ENCODE data around the gene MYMX.
"Not testable (repeated sequence)": the region's sequence is repeated elsewhere in the genome, so short reads cannot be mapped to it uniquely, and the experiment has no call there.

The MYMX gene

GRCh38 chr6:44188819-44189218, 27.9 kb upstream of the MYMX start:
- H3K4me3 ChIP-seq (ENCODE audit: control insufficient read depth, low read depth, low read length), result no peak overlapping the region
- no peak for TF ChIP-seq CTCF (conservative IDR thresholded peaks at IDR 0.05; ENCODE audit: control insufficient read depth, insufficient read depth, low read depth, low read length)

DNA sequence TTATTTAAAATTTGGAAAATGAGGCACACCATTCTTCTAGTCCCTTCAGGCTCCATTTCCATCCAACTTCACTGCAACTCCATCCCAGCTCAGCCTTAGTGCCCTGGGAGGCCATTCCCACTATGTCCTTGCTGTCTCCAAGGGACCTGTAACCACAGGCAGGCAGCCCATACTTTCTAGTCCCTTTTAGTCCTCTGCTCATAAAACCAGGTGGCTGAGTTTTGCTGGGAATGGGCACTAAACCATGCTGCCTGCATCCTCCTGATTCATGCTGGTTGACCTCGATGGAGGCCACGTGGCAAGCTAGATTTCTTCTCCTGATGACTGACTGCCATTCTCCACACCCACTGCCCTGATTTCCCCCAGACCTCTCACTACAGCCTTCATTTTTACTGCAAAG, 27.5 kb upstream of the MYMX start:
- TF ChIP-seq CTCF (conservative IDR thresholded peaks at IDR 0.05; ENCODE audit: control insufficient read depth, insufficient read depth, low read depth, low read length), result no peak
- DNase-seq (ENCODE audit: low read depth), result no peak
- H3K4me3 ChIP-seq (ENCODE audit: control insufficient read depth, low read depth, low read length), result no peak overlapping the region

More at GRCh38 chr6:44188819-44189218, 27.9 kb upstream of the MYMX start:
- no peak for DNase-seq (ENCODE audit: low read depth)

DNA sequence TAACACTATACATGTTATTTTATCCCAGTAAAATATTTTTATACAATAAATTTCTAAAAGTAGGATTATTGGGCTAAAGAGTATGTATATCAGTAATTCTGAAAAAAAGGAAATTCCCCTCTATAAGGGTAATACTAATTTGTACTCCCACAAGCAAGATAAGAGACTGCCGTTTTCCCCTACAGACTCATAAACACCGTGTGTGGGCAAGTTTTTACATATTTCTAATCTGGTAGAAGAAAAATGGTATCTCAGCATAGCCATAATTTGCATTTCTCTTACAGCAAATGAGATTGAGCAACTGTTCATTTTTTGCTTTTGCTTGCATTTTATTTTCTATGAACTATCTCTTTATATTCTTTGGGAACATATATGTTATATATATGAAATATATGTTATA, 26.0 kb upstream of the MYMX start:
- DNase-seq (ENCODE audit: low read depth), result no peak
- TF ChIP-seq CTCF (conservative IDR thresholded peaks at IDR 0.05; ENCODE audit: control insufficient read depth, insufficient read depth, low read depth, low read length), result no peak
- H3K4me3 ChIP-seq (ENCODE audit: control insufficient read depth, low read depth, low read length), result no peak overlapping the region

GRCh38 chr6:44192428-44193041, 24.2 kb upstream of the MYMX start:
- H3K4me3 ChIP-seq (ENCODE audit: control insufficient read depth, low read depth, low read length), result no peak overlapping the region
- no peak for TF ChIP-seq CTCF (conservative IDR thresholded peaks at IDR 0.05; ENCODE audit: control insufficient read depth, insufficient read depth, low read depth, low read length)
- DNase-seq (ENCODE audit: low read depth), result no peak

GRCh38 chr6:44193307-44193910, 23.3 kb upstream of the MYMX start:
- TF ChIP-seq CTCF (conservative IDR thresholded peaks at IDR 0.05; ENCODE audit: control insufficient read depth, insufficient read depth, low read depth, low read length), result no peak
- DNase-seq (ENCODE audit: low read depth), result no peak
- H3K4me3 ChIP-seq (ENCODE audit: control insufficient read depth, low read depth, low read length), result no peak overlapping the region

DNA sequence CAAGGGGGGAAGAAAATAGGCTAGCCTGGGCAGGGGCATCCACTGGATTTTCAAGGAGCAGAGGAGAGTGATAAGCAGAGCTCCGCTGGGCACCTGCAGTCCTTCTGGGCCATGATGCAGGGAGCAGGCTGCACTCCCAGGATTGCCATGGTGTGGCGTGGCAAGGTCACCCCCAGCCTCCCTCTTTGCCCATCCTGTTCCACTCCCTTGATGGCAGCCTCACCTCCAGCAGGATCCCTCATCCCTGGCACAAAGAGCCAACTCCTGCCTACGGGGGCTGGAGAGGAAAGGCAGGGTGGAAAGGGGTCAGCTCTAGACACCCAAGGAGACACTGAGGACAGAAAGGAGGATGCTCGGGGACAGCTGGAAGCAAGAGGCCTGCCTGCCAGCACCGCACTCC, 22.4 kb upstream of the MYMX start:
- H3K4me3 ChIP-seq (ENCODE audit: control insufficient read depth, low read depth, low read length), result no peak overlapping the region
- TF ChIP-seq CTCF (conservative IDR thresholded peaks at IDR 0.05; ENCODE audit: control insufficient read depth, insufficient read depth, low read depth, low read length), result no peak
- no peak for DNase-seq (ENCODE audit: low read depth)

DNA sequence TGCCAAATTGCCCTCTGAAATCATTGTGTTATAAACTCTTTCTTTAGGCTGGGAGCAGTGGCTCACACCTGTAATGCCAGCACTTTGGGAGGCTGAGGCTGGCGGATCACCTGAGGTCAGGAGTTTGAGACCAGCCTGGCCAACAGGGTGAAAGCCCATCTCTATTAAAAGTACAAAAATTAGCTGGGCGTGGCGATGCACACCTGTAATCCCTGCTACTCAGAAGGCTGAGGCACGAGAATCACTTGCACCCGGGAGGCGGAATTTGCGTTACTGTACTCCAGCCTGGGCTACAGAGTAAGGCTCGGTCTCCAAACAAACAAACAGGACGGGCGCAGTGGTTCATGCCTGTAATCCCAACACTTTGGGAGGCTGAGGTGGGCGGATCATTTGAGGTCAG, 20.4 kb upstream of the MYMX start:
- not testable (repeated sequence) for DNase-seq (ENCODE audit: low read depth); H3K4me3 ChIP-seq (ENCODE audit: control insufficient read depth, low read depth, low read length)

Data from fibroblast of mammary gland (primary cell).